Frontal cortex (tissue), 4 donors: ENCODE results near the gene SH3PXD2B. TPM values are rescaled to one million over a fixed set of nuclear protein-coding genes. Genes with fewer than 3 reads are reported as not detected.

Source experiments
- DNase-seq, 2 donors: peaks; one replicate each; pipeline ENCODE4 v3.0.0; 2012; ENCODE audit warnings: low spot score in 2 of 2
- FAIRE-seq: peaks from 2 replicates; lab custom pipeline; 2012; peaks lifted over from hg19 to GRCh38; lab: Jason Lieb, UNC
- total RNA-seq: library from RNA; depleted of rRNA; stranded (reverse); fragments of >200 nt; gene quantifications from one replicate; pipeline ENCODE4 v1.2.3, GENCODE V29; 2014
- donor health status: control.
- donor health status: control.
- donor health status: control.

SH3PXD2B gene
- total RNA-seq, 1 donor from 2014 or later: 13.0 TPM

DNA sequence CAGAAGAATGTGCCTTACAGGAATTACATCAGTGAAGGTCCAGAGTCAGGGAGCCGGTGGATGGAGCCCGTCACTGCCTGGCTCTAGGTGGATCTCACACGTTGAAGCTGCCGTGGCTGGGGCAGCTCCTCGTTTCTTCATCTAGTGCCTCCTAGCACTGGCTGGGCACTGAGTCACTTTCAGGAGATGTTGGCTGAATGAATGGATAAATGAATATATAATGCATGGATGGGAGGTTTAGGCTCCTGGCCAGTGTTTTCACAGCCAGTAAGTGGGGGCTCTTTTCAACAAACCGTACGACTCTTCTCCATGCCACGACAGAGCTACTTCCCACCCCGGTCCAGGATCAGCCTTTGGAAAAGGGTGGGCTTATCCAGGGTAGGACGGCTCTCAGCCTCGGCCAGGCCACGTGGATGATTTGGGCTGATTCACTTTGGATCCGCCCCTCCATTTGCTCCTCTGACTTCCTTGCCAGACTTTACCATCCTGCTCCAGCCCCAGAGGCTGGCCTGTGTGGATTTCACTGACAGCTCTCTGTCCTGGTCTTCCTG lies 1.3 kb upstream of the SH3PXD2B start:
- FAIRE-seq: no peak
- no peak for DNase-seq

GRCh38 chr5:172455087-172455381 lies 709 bp upstream of the SH3PXD2B start:
- FAIRE-seq: no peak
- DNase-seq: no peak

- DNase-seq (no peak), FAIRE-seq (no peak)
These were observed 353 bp downstream of the SH3PXD2B start for GRCh38 chr5:172453986-172454357.

DNA sequence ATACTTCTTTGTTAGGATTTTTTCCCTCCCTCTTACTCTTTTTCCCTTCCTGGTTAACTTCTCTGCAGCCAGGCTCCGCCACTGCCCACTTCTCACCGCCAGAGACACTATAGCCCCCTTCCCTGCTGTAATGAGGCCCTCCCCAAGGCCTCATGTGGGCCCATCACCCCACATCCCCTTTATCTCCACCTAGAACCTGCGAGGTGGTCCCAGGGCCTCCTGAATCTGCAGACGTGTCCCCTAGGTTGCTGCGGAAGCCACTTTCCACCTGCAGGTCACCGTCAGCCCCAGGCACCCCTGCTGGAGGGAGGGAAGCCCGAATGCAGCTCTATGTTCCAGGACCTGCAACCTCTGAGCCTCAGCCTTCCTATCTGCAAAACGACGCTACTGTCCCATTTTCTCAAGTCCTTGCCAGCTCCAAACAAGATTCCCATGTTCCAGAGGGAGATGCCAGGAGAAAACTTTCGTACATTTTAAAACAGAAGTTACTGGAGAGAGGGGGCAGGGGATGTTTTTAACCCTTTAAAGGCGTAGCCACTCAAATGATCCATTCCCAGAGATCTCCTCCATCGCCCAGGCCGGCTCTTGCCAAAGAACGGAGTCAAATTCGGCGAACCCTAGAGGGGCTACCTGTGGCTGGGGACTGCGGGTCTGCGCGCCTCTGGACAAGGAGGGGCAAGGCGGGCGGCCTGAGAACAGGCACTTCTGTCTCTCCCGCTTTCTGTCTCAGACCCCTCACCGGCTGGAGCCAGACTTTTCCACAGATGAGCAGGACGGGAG lies 929 bp downstream of the SH3PXD2B start:
- no peak for DNase-seq
- no peak for FAIRE-seq

DNA sequence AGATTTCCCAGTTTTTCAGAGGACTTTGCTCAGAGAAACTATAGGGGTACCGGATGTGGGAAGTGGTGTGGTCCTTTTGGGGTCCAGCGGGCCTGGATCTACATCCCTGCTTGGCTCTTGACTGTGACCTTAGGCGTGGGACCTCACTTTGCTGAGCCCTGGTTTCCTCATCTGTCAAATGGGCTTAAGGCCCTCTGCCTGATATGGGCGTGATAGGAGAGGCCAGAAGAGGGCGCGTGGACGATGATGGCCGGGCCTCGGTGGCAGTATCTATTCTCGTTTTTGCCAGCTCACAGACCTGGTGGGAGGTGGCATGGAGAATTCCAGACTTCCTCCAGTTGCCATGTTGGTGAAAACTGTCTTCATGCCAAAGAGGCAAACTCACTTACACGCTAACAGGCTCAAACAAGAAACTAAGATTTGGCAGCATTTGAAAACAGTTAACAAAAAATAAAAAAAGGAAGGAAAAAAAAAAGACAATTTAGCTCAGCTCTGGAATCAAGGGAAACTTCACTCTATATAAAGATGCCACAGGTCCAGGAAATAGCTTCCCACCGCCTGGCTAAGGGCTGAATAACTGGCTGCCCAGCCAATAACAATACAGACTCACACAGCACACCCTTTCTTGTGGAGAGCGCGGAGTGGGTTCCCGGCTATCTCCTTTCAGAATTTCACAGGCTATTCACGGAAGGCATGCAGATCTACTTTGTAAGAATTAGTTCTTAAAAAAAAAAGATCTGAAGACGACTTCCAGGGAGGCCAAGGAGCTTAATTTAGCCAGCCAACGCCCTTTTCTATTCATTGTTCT lies 1.7 kb downstream of the SH3PXD2B start:
- FAIRE-seq: no peak
- DNase-seq: no peak

GRCh38 chr5:172451771-172452197 lies 2.5 kb downstream of the SH3PXD2B start:
- FAIRE-seq: no peak

GRCh38 chr5:172450861-172451695 lies 3.2 kb downstream of the SH3PXD2B start:
- no peak for DNase-seq
- FAIRE-seq: no peak

More at GRCh38 chr5:172451771-172452197, 2.5 kb downstream of the SH3PXD2B start:
- no peak for DNase-seq

GRCh38 chr5:172450453-172450852 lies 3.9 kb downstream of the SH3PXD2B start:
- FAIRE-seq (no peak), DNase-seq (no peak)

DNA sequence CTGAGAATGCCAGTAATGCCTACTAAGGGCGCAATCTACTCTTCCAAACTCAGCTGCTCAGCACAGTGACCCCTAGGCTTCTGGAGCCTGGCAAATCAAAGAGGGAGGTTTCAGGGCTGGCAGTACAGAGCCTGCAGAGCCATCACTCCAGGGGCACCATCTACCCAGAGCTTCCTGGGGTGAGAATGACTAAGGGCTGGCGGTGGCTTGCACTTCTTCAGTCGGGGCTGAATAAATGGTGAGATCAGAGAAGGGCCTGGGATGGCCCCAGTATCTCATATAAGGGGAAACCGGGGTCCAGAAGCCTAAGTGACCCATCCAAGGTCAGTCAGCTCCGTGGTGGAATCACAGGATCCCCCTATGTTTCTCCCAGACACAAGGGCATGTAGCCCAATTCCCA lies 5.3 kb downstream of the SH3PXD2B start:
- DNase-seq (no peak), FAIRE-seq (no peak)

DNA sequence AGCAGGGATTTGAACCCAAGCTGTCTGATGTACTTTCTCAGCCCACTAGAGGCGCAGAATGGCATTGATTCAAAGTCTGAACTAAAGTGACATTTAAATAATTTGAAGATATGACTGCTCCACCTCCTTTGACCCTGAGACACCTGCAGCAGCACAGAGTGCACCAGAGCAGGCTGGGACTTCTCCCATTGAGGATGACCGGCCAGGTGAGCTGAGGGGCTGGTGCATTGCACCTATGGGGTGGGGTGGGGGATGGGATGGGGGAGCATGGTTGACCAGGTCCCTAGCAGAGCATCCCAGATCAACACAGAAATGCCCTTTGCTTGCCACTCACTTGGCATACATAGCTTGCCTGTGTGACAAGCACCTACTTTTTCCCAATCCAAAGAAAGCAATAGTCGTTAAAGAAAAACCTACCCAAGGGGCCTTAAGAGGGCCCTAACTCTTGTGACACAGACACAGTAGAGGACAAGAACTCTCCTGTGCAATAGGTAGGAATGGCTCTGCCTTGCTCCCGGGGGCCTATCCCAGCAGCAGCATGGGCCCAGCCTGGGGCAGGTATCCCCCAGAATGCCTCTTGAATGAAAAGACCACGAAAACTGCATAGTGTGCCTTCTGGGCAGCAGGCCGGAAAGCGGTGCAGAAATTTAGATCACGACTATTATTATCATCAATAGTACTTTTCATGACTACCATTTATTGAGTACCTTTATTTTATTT lies 6.5 kb downstream of the SH3PXD2B start:
- no peak for FAIRE-seq
- DNase-seq: no peak

GRCh38 chr5:172446336-172447051 lies 7.8 kb downstream of the SH3PXD2B start:
- no peak for DNase-seq
- no peak for FAIRE-seq

- no peak for DNase-seq
These were observed 8.5 kb downstream of the SH3PXD2B start for GRCh38 chr5:172445866-172446265.

DNA sequence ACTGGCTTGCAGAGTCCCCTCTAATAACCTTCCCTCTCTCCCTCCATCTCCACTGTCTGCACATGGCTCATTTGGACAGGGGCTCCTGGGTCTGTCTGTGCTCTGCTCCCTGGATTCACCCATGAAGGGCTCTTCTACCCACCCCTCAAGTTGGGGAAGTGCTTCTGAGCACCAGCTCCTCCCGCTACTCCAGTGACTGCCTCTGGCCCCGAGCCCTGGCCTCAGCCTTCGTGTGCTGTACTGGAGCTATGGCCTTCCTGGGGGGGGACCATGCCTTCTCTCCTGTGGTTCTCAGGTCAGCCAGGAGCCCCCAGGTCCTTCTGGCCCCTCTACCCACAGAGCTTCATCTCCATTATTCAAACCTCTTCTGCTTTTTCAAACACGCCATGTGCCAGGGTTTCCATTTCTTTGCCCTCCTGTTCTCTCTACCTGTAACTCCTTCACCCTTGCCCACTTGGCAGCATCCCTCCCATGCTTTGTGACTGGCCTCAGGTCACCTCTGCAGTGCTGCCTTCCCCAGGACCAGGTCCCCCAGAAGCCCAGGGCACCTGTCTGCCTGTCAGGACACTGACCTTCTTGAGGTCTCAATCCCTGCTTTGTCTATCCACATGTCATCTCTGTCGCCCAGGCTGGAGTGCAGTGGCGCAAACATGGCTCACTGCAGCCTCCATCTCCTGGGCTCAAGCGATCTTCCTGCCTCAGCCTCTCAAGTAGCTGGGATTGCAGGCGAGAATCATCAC lies 9.5 kb downstream of the SH3PXD2B start:
- FAIRE-seq: no peak
- no peak for DNase-seq

More at GRCh38 chr5:172445866-172446265, 8.5 kb downstream of the SH3PXD2B start:
- FAIRE-seq: no peak

GRCh38 chr5:172444110-172444510 lies 10.2 kb downstream of the SH3PXD2B start:
- DNase-seq (no peak), FAIRE-seq (no peak)

DNA sequence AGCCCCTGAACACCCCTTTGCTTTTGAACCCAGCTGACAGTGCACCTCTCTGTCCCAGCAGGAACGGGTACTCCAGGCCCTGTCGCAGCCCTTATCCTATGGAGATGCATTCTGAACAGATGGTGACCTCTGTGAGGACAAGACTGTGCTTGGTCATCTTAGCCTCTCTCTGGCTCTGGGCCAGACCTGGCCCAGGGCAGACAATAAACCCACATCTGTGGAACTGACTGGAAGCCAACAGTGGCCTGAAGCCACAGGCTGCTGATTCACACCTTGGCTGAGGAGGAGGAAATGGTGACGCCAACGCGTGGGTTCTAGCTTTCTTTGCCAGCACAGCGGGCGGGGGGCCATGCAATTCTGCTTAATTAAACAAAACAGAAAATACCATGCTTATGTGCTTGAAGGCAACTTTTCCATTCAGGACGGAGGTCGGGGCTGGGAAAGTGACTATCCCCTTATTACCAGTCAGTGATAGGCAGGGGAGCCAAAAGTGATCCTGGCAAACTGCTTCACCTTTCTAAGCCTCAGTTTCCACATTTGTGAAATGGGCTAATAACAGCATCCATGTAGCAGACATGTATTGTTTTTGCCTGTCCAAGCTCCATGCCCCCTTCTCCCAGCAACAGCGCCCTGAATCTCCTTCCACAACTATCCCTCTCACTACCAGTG lies 10.8 kb downstream of the SH3PXD2B start:
- FAIRE-seq (no peak), DNase-seq (peak in 1 of 2 donors; percentile 66)

GRCh38 chr5:172442592-172442991 lies 11.7 kb downstream of the SH3PXD2B start:
- FAIRE-seq (no peak), DNase-seq (no peak)

GRCh38 chr5:172441262-172441751 lies 13.0 kb downstream of the SH3PXD2B start:
- no peak for FAIRE-seq
- DNase-seq: no peak

DNA sequence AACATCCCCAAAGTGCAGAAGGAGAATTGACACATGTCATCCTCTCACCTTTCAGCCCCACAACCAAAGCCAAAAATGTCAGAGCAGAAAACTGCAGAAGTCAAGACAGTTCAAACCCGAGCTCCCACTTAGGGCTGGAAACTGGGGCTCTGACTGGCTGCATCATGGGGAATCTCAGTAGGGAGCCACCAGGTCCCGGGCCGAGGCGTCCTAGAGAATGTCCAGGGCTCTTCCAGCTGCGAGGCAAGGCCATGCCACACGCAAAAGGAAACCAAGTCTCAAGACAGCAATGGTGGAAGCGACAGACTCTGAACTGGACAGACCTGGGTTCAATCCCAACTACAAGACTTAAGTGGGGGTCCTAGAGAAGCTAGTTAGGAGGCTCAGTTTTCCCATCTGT lies 13.8 kb downstream of the SH3PXD2B start:
- FAIRE-seq: no peak
- no peak for DNase-seq
